Parathyroid adenoma (tissue), 2 donors: ENCODE data around the gene TMOD4.

Experiments used
- H2AFZ ChIP-seq: fragments of 300-600 bp; sonication (generic); one replicate; pipeline ENCODE4 v1.7.0; 2017; ENCODE audit warnings: antibody characterized with exemption, mild to moderate bottlenecking
- H3K27ac ChIP-seq: fragments of 300-600 bp; sonication (generic); one replicate; pipeline ENCODE4 v1.7.0; 2017
- H3K27me3 ChIP-seq: fragments of 300-600 bp; sonication (generic); one replicate; pipeline ENCODE4 v1.7.0; 2017; ENCODE audit warnings: low read length; ENCODE audit not compliant: control insufficient read depth, insufficient read depth
- H3K36me3 ChIP-seq: fragments of 300-600 bp; sonication (generic); one replicate; pipeline ENCODE4 v1.7.0; 2017; ENCODE audit warnings: low read length; ENCODE audit not compliant: control insufficient read depth, insufficient read depth
- H3K4me1 ChIP-seq: fragments of 300-600 bp; sonication (generic); one replicate; pipeline ENCODE4 v1.7.0; 2017; ENCODE audit warnings: control low read depth
- H3K4me2 ChIP-seq: fragments of 300-600 bp; sonication (generic); one replicate; pipeline ENCODE4 v1.7.0; 2017; ENCODE audit warnings: low read length
- H3K4me3 ChIP-seq: fragments of 300-600 bp; sonication (generic); one replicate; pipeline ENCODE4 v1.7.0; 2017; ENCODE audit warnings: low read depth, low read length
- H3K79me2 ChIP-seq: fragments of 300-600 bp; sonication (generic); one replicate; pipeline ENCODE4 v1.7.0; 2017; ENCODE audit warnings: control low read depth
- H3K9ac ChIP-seq: fragments of 300-600 bp; sonication (generic); one replicate; pipeline ENCODE4 v1.7.0; 2017; ENCODE audit warnings: mild to moderate bottlenecking
- H3K9me3 ChIP-seq: fragments of 300-600 bp; sonication (generic); one replicate; pipeline ENCODE4 v1.7.0; 2017; ENCODE audit warnings: low read length; ENCODE audit not compliant: control insufficient read depth
- CTCF ChIP-seq: fragments of 300-600 bp; sonication (generic); IDR thresholded peaks from one replicate; pipeline ENCODE4 v1.7.0; 2017; ENCODE audit warnings: antibody characterized with exemption, mild to moderate bottlenecking
- donor health status: primary hyperparathyroidism.

Gene TMOD4

DNA sequence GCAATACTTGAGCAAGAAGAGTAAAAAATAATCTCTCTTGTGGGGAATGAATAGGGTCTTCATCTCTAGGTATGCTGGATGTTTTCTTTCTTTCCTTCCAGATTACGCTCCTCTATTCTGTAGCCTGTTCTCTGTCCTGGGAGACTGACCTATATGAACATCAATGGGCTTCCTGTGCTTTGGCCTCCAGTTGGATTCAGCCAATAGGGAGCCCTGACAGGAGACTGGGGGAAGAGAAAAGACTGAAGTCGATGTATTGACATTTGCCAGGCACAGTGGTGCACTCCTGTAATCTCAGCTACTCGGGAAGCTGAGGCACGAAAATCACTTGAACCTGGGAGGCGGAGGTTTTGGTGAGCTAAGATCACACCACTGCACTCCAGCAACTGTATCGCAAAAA, 47.0 kb downstream of the TMOD4 start:
- Histone ChIP-seq H3K4me1 (no peaks in the 10 kb centered on the region), H3K9ac (no peak overlapping the region), H3K79me2 (no peaks in the 10 kb centered on the region), H3K9me3 (no peaks in the 10 kb centered on the region), H3K27me3 (no peaks in the 10 kb centered on the region), H3K27ac (no peak overlapping the region), H3K4me3 (no peak overlapping the region), H3K36me3 (no peaks in the 10 kb centered on the region), H2AFZ (no peak overlapping the region), H3K4me2 (no peak overlapping the region)
- TF ChIP-seq CTCF, result no peak

DNA sequence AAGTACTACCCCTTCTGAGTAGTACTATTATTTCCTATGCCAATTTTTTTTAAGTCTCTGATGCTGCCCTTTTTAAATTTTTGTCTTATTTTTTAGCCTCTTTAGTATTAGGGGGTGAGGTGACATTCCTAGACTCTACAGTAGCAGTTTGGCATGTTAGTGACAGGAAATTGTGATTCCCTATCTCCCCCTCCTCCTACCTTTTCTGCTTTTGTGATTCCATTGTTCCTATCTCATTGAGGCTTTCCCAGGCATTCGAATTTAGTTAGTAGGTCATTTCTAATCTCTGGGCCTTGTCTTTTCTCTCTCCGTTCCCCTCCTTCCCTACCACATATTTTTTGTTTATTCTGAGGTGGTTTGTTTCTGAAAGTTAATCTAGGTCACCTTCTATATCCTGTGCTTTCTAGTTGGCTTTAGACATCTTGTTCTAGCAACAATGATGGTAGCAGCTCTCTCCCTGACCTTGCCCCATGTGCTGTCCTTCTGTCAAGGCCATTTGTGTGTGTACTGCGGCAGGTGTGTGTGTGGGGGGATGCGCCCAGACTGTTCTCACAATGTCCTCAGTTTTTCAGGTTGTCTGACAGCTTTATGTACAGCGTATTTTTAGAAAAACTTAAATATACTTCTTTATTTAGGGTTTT, 50.9 kb downstream of the TMOD4 start:
- Histone ChIP-seq H3K4me3 (no peak overlapping the region), H3K9me3 (no peaks in the 10 kb centered on the region), H3K27me3 (no peaks in the 10 kb centered on the region), H3K4me1 (no peaks in the 10 kb centered on the region), H3K27ac (no peak overlapping the region), H3K4me2 (no peak overlapping the region), H3K79me2 (no peaks in the 10 kb centered on the region), H3K36me3 (no peaks in the 10 kb centered on the region), H2AFZ (no peak overlapping the region), H3K9ac (no peak overlapping the region)
- TF ChIP-seq CTCF, result no peak
